Ishikawa (cell line): ENCODE results near the gene DGKK.

Experiments used
- CEBPB ChIP-seq: IDR thresholded peaks from 2 replicates; pipeline ENCODE4 v1.6.1; 2012
- CREB1 ChIP-seq: IDR thresholded peaks from 2 replicates; pipeline ENCODE4 v1.6.1; 2012; ENCODE audit warnings: low read depth
- EGR1 ChIP-seq: IDR thresholded peaks from 2 replicates; pipeline ENCODE4 v1.6.1; 2012
- EP300 ChIP-seq: IDR thresholded peaks from 2 replicates; pipeline ENCODE4 v1.6.1; 2012; ENCODE audit warnings: borderline replicate concordance
- FOXM1 ChIP-seq: IDR thresholded peaks from 2 replicates; pipeline ENCODE4 v1.6.1; 2012; ENCODE audit warnings: low read depth, borderline replicate concordance
- MAX ChIP-seq: IDR thresholded peaks from 2 replicates; pipeline ENCODE4 v1.6.1; 2012
- NFIC ChIP-seq: IDR thresholded peaks from 2 replicates; pipeline ENCODE4 v1.6.1; 2012
- RAD21 ChIP-seq: IDR thresholded peaks from 2 replicates; pipeline ENCODE4 v1.6.1; 2012; ENCODE audit warnings: low read depth
- REST ChIP-seq: IDR thresholded peaks from 2 replicates; pipeline ENCODE4 v1.6.1; 2012; ENCODE audit warnings: low read depth, mild to moderate bottlenecking
- TAF1 ChIP-seq: IDR thresholded peaks from 2 replicates; pipeline ENCODE4 v1.6.1; 2012; ENCODE audit warnings: low read depth, mild to moderate bottlenecking
- TCF12 ChIP-seq: IDR thresholded peaks from 2 replicates; pipeline ENCODE4 v1.6.1; 2012; ENCODE audit warnings: low read depth
- TEAD4 ChIP-seq: IDR thresholded peaks from 2 replicates; pipeline ENCODE4 v1.6.1; 2012
- USF1 ChIP-seq: IDR thresholded peaks from 2 replicates; pipeline ENCODE4 v1.6.1; 2012
- YY1 ChIP-seq: IDR thresholded peaks from 2 replicates; pipeline ENCODE4 v1.6.1; 2012; ENCODE audit warnings: low read depth
- ZBTB7A ChIP-seq: IDR thresholded peaks from 2 replicates; pipeline ENCODE4 v1.6.1; 2012; ENCODE audit warnings: low read depth

DGKK gene

GRCh38 chrX:50432829-50433289, 37.8 kb downstream of the DGKK start:
- no peak for TF ChIP-seq TEAD4
- no peak for TF ChIP-seq TAF1
- no peak for TF ChIP-seq NFIC
- TF ChIP-seq CREB1 = no peak

GRCh38 chrX:50431623-50432022, 39.0 kb downstream of the DGKK start:
- TF ChIP-seq FOXM1 (no peak), TEAD4 (no peak), CEBPB (no peak), NFIC (no peak), CREB1 (no peak), REST (no peak), TAF1 (no peak), YY1 (no peak), TCF12 (no peak), EP300 (no peak), MAX (no peak), USF1 (no peak)

GRCh38 chrX:50430917-50431575, 39.6 kb downstream of the DGKK start:
- TF ChIP-seq MAX (no peak), REST (no peak), EGR1 (no peak), CREB1 (no peak), NFIC (no peak), FOXM1 (no peak), CEBPB (no peak), YY1 (no peak), TCF12 (no peak), RAD21 (no peak), ZBTB7A (no peak), TEAD4 (no peak)

GRCh38 chrX:50428174-50428573, 42.5 kb downstream of the DGKK start:
- TF ChIP-seq CEBPB (no peak), ZBTB7A (no peak), EGR1 (no peak), NFIC (no peak), EP300 (no peak), TAF1 (no peak), RAD21 (no peak), REST (no peak), TEAD4 (no peak), FOXM1 (no peak), YY1 (no peak), CREB1 (no peak), TCF12 (no peak), USF1 (no peak), MAX (no peak)
